B cell (primary cell): ENCODE measurements around the gene ZMPSTE24. TPM values are rescaled to one million over a fixed set of nuclear protein-coding genes. Genes with fewer than 3 reads are reported as not detected.

Experiments used
- ATAC-seq: fragments of 200-7000 bp; cut with Tn5 transposase; one replicate; pipeline ENCODE4 v1.10.0; 2021; ENCODE audit warnings: low read depth, mild to moderate bottlenecking, moderate number of reproducible peaks, moderate library complexity
- CTCF ChIA-PET: fragments of 350-600 bp; sonication (Branson Sonifier 250); formaldehyde crosslinking; loops from one replicate; lab custom pipeline; 2021; ENCODE audit warnings: antibody characterized with exemption, inconsistent platforms; lab: Charles Lee
- POLR2A ChIA-PET: fragments of 350-600 bp; sonication (Branson Sonifier 250); formaldehyde crosslinking; loops from one replicate; lab custom pipeline; 2021; ENCODE audit warnings: antibody characterized with exemption; lab: Charles Lee
- DNase-seq: peaks from one replicate; pipeline ENCODE4 v3.0.0; 2013
- H2AFZ ChIP-seq: 2 replicates; pipeline ENCODE4 v1.6.1; 2012; ENCODE audit warnings: mild to moderate bottlenecking, low read depth, low read length; ENCODE audit not compliant: insufficient read depth, poor library complexity, severe bottlenecking
- H3K27ac ChIP-seq, 2 donors: 1 replicate in 1 of 2; 2 replicates in 1 of 2; pipeline ENCODE4 v1.5.1; 2012 to 2013; ENCODE audit warnings: low read length in 2 of 2, mild to moderate bottlenecking in 2 of 2, moderate library complexity in 1 of 2
- H3K27me3 ChIP-seq, 4 experiments: fragments of 200-600 bp in 1 of 4; sonication (generic) in 1 of 4; replicated peaks in 1 of 4; 1 replicate in 2 of 4; 2 replicates in 2 of 4; pipeline versions ENCODE4 v1.6.1 to v1.7.0; 2013 to 2016; ENCODE audit warnings: low read length in 3 of 4, mild to moderate bottlenecking in 2 of 4, mixed read lengths in 1 of 4, moderate library complexity in 1 of 4; ENCODE audit not compliant: insufficient read depth in 4 of 4, control insufficient read depth in 3 of 4; ENCODE audit errors: control extremely low read depth in 1 of 4
- H3K36me3 ChIP-seq, 2 experiments: replicated peaks in 1 of 2; 1 replicate in 1 of 2; 2 replicates in 1 of 2; pipeline versions ENCODE4 v1.6.1 to v1.7.1; 2013; ENCODE audit warnings: low read length in 1 of 2; ENCODE audit not compliant: insufficient read depth in 2 of 2, control insufficient read depth in 1 of 2; ENCODE audit errors: control extremely low read depth in 1 of 2, extremely low read depth in 1 of 2
- H3K4me1 ChIP-seq, 2 donors: fragments of 200-600 bp in 1 of 2; sonication (generic) in 1 of 2; 1 replicate in 1 of 2; 2 replicates in 1 of 2; pipeline versions ENCODE4 v1.5.1 to v1.6.1; 2013 to 2017; ENCODE audit warnings: low read length in 2 of 2; ENCODE audit not compliant: control insufficient read depth in 2 of 2, insufficient read depth in 2 of 2
- H3K4me2 ChIP-seq: replicated peaks from 2 replicates; pipeline ENCODE3; 2012; ENCODE audit warnings: mild to moderate bottlenecking, low read depth, low read length; ENCODE audit not compliant: poor library complexity, severe bottlenecking
- H3K4me3 ChIP-seq, 5 experiments: fragments of 200-600 bp in 1 of 5; sonication (generic) in 1 of 5; 1 replicate in 3 of 5; 2 replicates in 2 of 5; pipeline versions ENCODE4 v1.5.1 to v1.7.0; 2011 to 2016; ENCODE audit warnings: low read length in 4 of 5, mild to moderate bottlenecking in 4 of 5, low read depth in 2 of 5, control low read depth in 1 of 5, moderate library complexity in 1 of 5; ENCODE audit not compliant: insufficient read depth in 1 of 5; ENCODE audit errors: control extremely low read depth in 1 of 5, extremely low read depth in 1 of 5
- H3K79me2 ChIP-seq: fragments of 200-600 bp; sonication (generic); one replicate; pipeline ENCODE4 v1.6.0; 2016; ENCODE audit warnings: low read length; ENCODE audit not compliant: control insufficient read depth, insufficient read depth
- H3K9ac ChIP-seq: fragments of 200-600 bp; sonication (generic); 2 replicates; pipeline ENCODE4 v1.6.1; 2017; ENCODE audit warnings: mild to moderate bottlenecking, low read length, moderate library complexity
- H3K9me3 ChIP-seq, 3 donors: one replicate each; pipeline versions ENCODE4 v1.6.1 to v1.7.1; 2013; ENCODE audit warnings: low read length in 2 of 3; ENCODE audit not compliant: control insufficient read depth in 2 of 3, insufficient read depth in 1 of 3; ENCODE audit errors: control extremely low read depth in 1 of 3
- H4K20me1 ChIP-seq: 2 replicates; pipeline ENCODE4 v1.6.0; 2012; ENCODE audit warnings: mild to moderate bottlenecking, low read length; ENCODE audit not compliant: insufficient read depth, control insufficient read depth, poor library complexity, severe bottlenecking
- H3K27ac Mint-ChIP-seq: one replicate; pipeline ENCODE4 v1.8.0; 2021; ENCODE audit warnings: mixed read lengths
- H3K27me3 Mint-ChIP-seq: one replicate; pipeline ENCODE4 v1.8.0; 2021; ENCODE audit warnings: mixed read lengths
- H3K4me1 Mint-ChIP-seq: one replicate; pipeline ENCODE4 v1.8.0; 2021; ENCODE audit warnings: mixed read lengths
- H3K4me3 Mint-ChIP-seq: one replicate; pipeline ENCODE4 v1.8.0; 2021; ENCODE audit warnings: mixed read lengths
- H3K9me3 Mint-ChIP-seq: one replicate; pipeline ENCODE4 v1.8.0; 2022; ENCODE audit warnings: mixed read lengths; ENCODE audit not compliant: insufficient read depth
- CTCF ChIP-seq: fragments of 200-600 bp; IDR thresholded peaks from one replicate; pipeline ENCODE4 v1.8.0; 2022; ENCODE audit warnings: antibody characterized with exemption, mild to moderate bottlenecking
- EZH2 ChIP-seq: IDR thresholded peaks from 2 replicates; pipeline ENCODE4 v1.6.1; 2012; ENCODE audit warnings: borderline replicate concordance, low read depth, mild to moderate bottlenecking, moderate library complexity, low read length; ENCODE audit not compliant: insufficient read depth, poor library complexity, severe bottlenecking
- WGBS: methylation state at CpG from one replicate; pipeline ENCODE4 v1.1.5; 2013; ENCODE audit warnings: missing lambda C conversion rate; ENCODE audit not compliant: insufficient coverage; 5-methylcytosine and 5-hydroxymethylcytosine counted together
- intact Hi-C: fragments of 100-400 bp; cut with micrococcal nuclease; formaldehyde crosslinking; loops from one replicate; pipeline ENCODE4 v1.10.0; 2022
- polyA plus RNA-seq: library from polyadenylated mRNA; depleted of rRNA; stranded (reverse); fragments of >200 nt; gene quantifications from 2 replicates; pipeline ENCODE4 v1.2.3, GENCODE V29; 2012
- total RNA-seq, 2 donors: library from RNA; stranded (reverse); fragments of 120-200 nt in 1 of 2; gene quantifications; 1 replicate in 1 of 2; 2 replicates in 1 of 2; pipeline versions ENCODE4 v1.2.3 to v1.2.4, GENCODE V29; 2013 to 2022

The ZMPSTE24 gene
- total and polyA plus RNA-seq, 2 donors (not counting 1 experiment from before 2014, with no cell fraction given) = 3.5 to 18.5 TPM

- intact Hi-C loops = no loop called here
- Histone ChIP-seq H3K27ac (no peak overlapping the region), H3K36me3 (no peaks in the 10 kb centered on the region), H3K9me3 (no peaks in the 10 kb centered on the region), H3K27me3 (no peaks in the 10 kb centered on the region), H3K4me2 (no peak overlapping the region), H3K79me2 (no peaks in the 10 kb centered on the region), H2AFZ (no peak overlapping the region), H4K20me1 (no peaks in the 10 kb centered on the region), H3K4me3 (no peak overlapping the region), H3K9ac (no peak overlapping the region), H3K4me1 (peaks cover 6% of the 10 kb centered on the region in 2 donors)
- Mint-ChIP-seq H3K27me3 (no peaks in the 10 kb centered on the region), H3K4me1 (peaks cover 9% of the 10 kb centered on the region), H3K9me3 (no peaks in the 10 kb centered on the region), H3K4me3 (no peak overlapping the region), H3K27ac (no peak overlapping the region)
- 96% methylated on average over 6 of the region's 6 CpGs for WGBS
- ChIA-PET POLR2A (no interaction called here), CTCF (no interaction called here)
- ATAC-seq (no peak), DNase-seq (no peak)
- TF ChIP-seq EZH2 = no peak
- TF ChIP-seq CTCF = no peak
Observed at GRCh38 chr1:40307186-40307585, 49.1 kb downstream of the ZMPSTE24 start.

DNA sequence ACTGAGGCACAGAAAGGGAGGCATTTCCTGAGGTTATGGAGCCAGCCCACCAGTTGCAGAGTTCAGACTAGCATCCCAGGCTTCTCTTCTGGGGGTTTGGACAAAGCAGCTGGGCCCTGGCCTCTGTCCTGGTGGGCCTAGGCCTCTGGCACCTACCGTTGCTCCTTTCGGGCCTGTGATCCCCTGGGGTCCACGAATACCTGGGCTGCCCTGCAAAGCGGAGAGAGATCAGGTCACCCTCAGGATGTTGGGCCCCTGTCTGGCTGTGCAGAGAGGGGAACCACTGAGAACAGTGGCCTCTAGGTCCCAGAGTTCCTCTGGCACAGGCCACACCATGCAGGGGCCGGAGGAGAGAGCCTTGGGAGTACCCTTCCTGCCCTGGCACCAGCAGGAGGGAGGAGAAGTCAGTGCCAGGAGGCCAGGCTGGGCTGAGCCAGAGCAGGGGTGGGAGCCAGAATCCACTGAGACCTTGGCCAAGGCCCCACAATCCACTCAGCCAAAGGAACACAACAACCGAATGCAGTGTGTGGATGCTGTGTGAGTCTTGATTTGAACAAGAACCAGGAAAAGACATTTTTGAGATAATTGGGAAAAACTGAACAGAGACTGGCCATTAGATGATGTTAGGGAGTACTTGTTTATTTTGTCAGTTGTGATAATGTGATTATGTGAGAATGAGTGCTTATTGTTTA is 50.1 kb downstream of the ZMPSTE24 start:
- no peak overlapping the region for H3K9ac ChIP-seq

More for the DNA sequence above, 50.1 kb downstream of the ZMPSTE24 start:
- Mint-ChIP-seq H3K9me3 (no peaks in the 10 kb centered on the region), H3K27me3 (no peaks in the 10 kb centered on the region), H3K27ac (no peak overlapping the region), H3K4me3 (no peak overlapping the region), H3K4me1 (peaks cover 19% of the 10 kb centered on the region)
- Histone ChIP-seq H3K9me3 (no peaks in the 10 kb centered on the region), H2AFZ (no peak overlapping the region), H3K27me3 (no peaks in the 10 kb centered on the region), H3K4me3 (no peak overlapping the region), H4K20me1 (no peaks in the 10 kb centered on the region), H3K36me3 (no peaks in the 10 kb centered on the region), H3K4me1 (peaks cover 16% of the 10 kb centered on the region in 2 donors), H3K27ac (no peak overlapping the region), H3K79me2 (no peaks in the 10 kb centered on the region), H3K4me2 (no peak overlapping the region)
- intact Hi-C loops = no loop called here
- TF ChIP-seq EZH2 = no peak
- TF ChIP-seq CTCF = no peak
- ATAC-seq (no peak), DNase-seq (no peak)
- POLR2A ChIA-PET = no interaction called here
- CTCF ChIA-PET = no interaction called here
- WGBS = 95% methylated on average over 5 of the region's 6 CpGs
